OCI-LY3 (cell line): ENCODE data around the gene AKAP8L.

Source experiments
- CTCF ChIP-seq: fragments of 200-600, 300-600 bp; sonication (generic); IDR thresholded peaks from 2 replicates; pipeline ENCODE4 v1.5.1; 2014; ENCODE audit warnings: antibody characterized with exemption, low read length, low read depth
- EZH2phosphoT487 ChIP-seq: fragments of 200-600 bp; shearing (Covaris generic); IDR thresholded peaks from 2 replicates; pipeline ENCODE4 v1.6.1; 2018; ENCODE audit warnings: antibody characterized with exemption, mixed run types, low read depth

GRCh38 chr19:15438577-15438976, 19.8 kb upstream of the AKAP8L start:
- TF ChIP-seq CTCF (no peak), EZH2phosphoT487 (no peak)
